Measurements from ENCODE around the gene MRPL36.

Gene MRPL36

DNA sequence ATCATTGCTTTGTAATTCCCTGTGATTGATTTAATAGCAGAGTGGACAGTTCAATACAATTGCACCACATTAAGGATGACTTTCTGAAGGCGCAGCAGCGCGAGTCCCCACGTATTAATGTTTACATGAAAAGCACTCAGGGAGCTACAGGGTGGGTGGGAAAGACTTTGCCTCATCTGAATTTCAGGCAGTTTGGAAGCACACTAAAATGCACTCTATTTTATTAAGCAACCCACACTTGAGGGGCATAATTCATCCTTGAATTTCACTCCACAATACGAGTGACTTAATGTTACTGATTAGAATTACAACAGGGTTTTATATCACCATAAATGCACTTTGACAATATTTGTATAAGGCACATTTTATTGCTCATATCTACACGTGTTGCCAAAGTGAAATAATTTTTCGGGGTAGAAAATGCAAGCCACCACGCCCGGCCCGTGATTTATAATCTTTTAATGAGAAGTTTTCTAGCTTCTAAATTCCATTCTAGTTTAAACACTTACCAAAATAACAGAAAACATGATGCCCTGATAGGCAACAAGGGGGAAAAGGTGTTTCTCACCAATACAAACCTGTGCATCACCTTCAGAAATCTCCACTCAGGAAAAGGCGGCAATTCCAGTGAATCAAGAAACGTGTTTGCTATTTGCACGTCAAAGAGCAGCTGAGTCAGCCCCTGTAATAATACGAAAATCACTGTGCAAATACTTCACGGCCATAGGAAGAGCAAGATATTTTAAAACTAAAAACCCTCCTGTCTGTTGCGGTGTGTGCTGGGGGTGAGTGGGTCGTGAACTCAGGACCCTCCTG lies 42.6 kb upstream of the MRPL36 start:
- no peak for DNase-seq
- Histone ChIP-seq H3K9me2 (replicated peaks; ENCODE audit: insufficient read depth, low read length) (no peaks in the 10 kb centered on the region), H3K9ac (ENCODE audit: low read length) (no peak overlapping the region), H3K79me2 (ENCODE audit: low read length) (no peaks in the 10 kb centered on the region), H4K20me1 (ENCODE audit: insufficient read depth, low read length) (no peaks in the 10 kb centered on the region), H3F3A (ENCODE audit: insufficient read depth, low read length) (no peaks in the 10 kb centered on the region), H3K27ac (ENCODE audit: low read length) (no peak overlapping the region), H3K36me3 (replicated peaks; ENCODE audit: insufficient read depth, low read length) (no peaks in the 10 kb centered on the region), H3K9me3 (replicated peaks; ENCODE audit: insufficient read depth, low read length) (no peaks in the 10 kb centered on the region), H3K4me1 (ENCODE audit: low read length) (no peaks in the 10 kb centered on the region), H3K4me3 (ENCODE audit: low read length) (no peak overlapping the region), H3K27me3 (replicated peaks; ENCODE audit: insufficient read depth, low read length) (peaks cover 22% of the 10 kb centered on the region), H2AFZ (ENCODE audit: low read length) (no peak overlapping the region), H3K4me2 (ENCODE audit: low read depth, low read length) (no peak overlapping the region)
- TF ChIP-seq EZH2 (optimal IDR thresholded peaks at IDR 0.05; ENCODE audit: low read depth, low read length) (no peak), EZH2phosphoT487 (IDR thresholded peaks at IDR 0.05; ENCODE audit: low read length) (no peak)
- TF ChIP-seq, protein P1, sequence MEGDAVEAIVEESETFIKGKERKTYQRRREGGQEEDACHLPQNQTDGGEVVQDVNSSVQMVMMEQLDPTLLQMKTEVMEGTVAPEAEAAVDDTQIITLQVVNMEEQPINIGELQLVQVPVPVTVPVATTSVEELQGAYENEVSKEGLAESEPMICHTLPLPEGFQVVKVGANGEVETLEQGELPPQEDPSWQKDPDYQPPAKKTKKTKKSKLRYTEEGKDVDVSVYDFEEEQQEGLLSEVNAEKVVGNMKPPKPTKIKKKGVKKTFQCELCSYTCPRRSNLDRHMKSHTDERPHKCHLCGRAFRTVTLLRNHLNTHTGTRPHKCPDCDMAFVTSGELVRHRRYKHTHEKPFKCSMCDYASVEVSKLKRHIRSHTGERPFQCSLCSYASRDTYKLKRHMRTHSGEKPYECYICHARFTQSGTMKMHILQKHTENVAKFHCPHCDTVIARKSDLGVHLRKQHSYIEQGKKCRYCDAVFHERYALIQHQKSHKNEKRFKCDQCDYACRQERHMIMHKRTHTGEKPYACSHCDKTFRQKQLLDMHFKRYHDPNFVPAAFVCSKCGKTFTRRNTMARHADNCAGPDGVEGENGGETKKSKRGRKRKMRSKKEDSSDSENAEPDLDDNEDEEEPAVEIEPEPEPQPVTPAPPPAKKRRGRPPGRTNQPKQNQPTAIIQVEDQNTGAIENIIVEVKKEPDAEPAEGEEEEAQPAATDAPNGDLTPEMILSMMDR (IDR thresholded peaks at IDR 0.05; ENCODE audit: low read length) = no peak

DNA sequence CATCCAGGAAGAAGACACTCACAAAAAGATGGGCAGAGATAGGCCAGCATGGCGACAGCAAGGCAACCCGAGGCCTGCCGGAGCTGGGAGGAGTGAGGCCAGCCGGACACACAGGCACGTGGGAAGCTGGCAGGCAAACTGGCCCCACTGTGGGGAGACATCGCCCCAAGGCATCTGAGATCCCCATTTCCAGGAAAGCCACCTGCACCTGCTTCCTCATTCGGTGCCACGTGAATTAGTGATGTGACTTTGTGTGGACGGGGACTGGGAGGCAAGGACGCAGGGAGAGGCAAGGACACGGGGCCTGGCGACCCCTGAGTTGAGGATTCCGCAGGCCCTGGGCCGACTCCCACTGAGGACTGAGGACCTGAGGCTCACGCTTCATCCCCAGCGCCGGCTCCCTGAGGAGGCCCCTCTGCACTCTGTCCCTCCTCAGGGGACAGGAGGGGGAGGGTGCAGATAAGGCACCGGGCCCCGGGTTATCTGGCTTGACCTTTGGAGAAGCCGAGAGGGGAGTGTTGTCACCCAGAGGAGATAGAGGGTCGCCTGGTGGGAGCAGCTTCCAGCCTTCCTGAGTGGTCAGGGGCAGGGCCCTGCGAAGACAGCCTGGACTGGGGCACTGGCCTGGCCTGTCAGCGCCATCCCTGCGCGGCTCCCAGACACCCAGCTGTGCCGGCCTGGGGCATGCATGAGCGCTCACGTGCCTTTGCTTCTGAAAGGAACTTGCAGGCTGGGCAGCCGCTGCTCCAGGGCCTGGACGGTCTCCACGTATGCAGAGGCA lies 41.3 kb upstream of the MRPL36 start:
- Histone ChIP-seq H3K9me3 (replicated peaks; ENCODE audit: insufficient read depth, low read length) (no peaks in the 10 kb centered on the region), H3K27me3 (replicated peaks; ENCODE audit: insufficient read depth, low read length) (peaks cover 32% of the 10 kb centered on the region), H3K27ac (ENCODE audit: low read length) (no peak overlapping the region), H4K20me1 (ENCODE audit: insufficient read depth, low read length) (no peaks in the 10 kb centered on the region), H3K4me1 (ENCODE audit: low read length) (no peaks in the 10 kb centered on the region), H3K36me3 (replicated peaks; ENCODE audit: insufficient read depth, low read length) (no peaks in the 10 kb centered on the region), H3K4me2 (ENCODE audit: low read depth, low read length) (no peak overlapping the region), H2AFZ (ENCODE audit: low read length) (no peak overlapping the region), H3K9ac (ENCODE audit: low read length) (no peak overlapping the region), H3K9me2 (replicated peaks; ENCODE audit: insufficient read depth, low read length) (no peaks in the 10 kb centered on the region), H3K79me2 (ENCODE audit: low read length) (no peaks in the 10 kb centered on the region), H3F3A (ENCODE audit: insufficient read depth, low read length) (no peaks in the 10 kb centered on the region), H3K4me3 (ENCODE audit: low read length) (no peak overlapping the region)
- DNase-seq = no peak
- TF ChIP-seq EZH2phosphoT487 (IDR thresholded peaks at IDR 0.05; ENCODE audit: low read length) = no peak
- TF ChIP-seq, protein P1 (IDR thresholded peaks at IDR 0.05; ENCODE audit: low read length) = no peak
- TF ChIP-seq EZH2 (optimal IDR thresholded peaks at IDR 0.05; ENCODE audit: low read depth, low read length) = no peak

- Histone ChIP-seq H3K9ac (ENCODE audit: low read length) (no peak overlapping the region), H3K4me3 (ENCODE audit: low read length) (no peak overlapping the region), H3F3A (ENCODE audit: insufficient read depth, low read length) (no peaks in the 10 kb centered on the region), H3K4me1 (ENCODE audit: low read length) (no peaks in the 10 kb centered on the region), H3K27me3 (replicated peaks; ENCODE audit: insufficient read depth, low read length) (peaks cover 39% of the 10 kb centered on the region), H3K9me3 (replicated peaks; ENCODE audit: insufficient read depth, low read length) (no peaks in the 10 kb centered on the region), H2AFZ (ENCODE audit: low read length) (no peak overlapping the region), H3K79me2 (ENCODE audit: low read length) (no peaks in the 10 kb centered on the region), H3K36me3 (replicated peaks; ENCODE audit: insufficient read depth, low read length) (no peaks in the 10 kb centered on the region), H3K4me2 (ENCODE audit: low read depth, low read length) (no peak overlapping the region), H3K9me2 (replicated peaks; ENCODE audit: insufficient read depth, low read length) (no peaks in the 10 kb centered on the region), H3K27ac (ENCODE audit: low read length) (no peak overlapping the region), H4K20me1 (ENCODE audit: insufficient read depth, low read length) (no peaks in the 10 kb centered on the region)
- no peak for DNase-seq
- TF ChIP-seq EZH2 (optimal IDR thresholded peaks at IDR 0.05; ENCODE audit: low read depth, low read length) = no peak
- TF ChIP-seq, protein P1 (IDR thresholded peaks at IDR 0.05; ENCODE audit: low read length) = no peak
These were observed 40.5 kb upstream of the MRPL36 start for GRCh38 chr5:1840071-1840547.
